NAMALWA (cell line): ENCODE results near the gene PAXX.

Experiments used
- DNase-seq: peaks from one replicate; pipeline ENCODE4 v3.0.0-alpha.2; 2015; ENCODE audit warnings: low spot score

Gene PAXX

DNA sequence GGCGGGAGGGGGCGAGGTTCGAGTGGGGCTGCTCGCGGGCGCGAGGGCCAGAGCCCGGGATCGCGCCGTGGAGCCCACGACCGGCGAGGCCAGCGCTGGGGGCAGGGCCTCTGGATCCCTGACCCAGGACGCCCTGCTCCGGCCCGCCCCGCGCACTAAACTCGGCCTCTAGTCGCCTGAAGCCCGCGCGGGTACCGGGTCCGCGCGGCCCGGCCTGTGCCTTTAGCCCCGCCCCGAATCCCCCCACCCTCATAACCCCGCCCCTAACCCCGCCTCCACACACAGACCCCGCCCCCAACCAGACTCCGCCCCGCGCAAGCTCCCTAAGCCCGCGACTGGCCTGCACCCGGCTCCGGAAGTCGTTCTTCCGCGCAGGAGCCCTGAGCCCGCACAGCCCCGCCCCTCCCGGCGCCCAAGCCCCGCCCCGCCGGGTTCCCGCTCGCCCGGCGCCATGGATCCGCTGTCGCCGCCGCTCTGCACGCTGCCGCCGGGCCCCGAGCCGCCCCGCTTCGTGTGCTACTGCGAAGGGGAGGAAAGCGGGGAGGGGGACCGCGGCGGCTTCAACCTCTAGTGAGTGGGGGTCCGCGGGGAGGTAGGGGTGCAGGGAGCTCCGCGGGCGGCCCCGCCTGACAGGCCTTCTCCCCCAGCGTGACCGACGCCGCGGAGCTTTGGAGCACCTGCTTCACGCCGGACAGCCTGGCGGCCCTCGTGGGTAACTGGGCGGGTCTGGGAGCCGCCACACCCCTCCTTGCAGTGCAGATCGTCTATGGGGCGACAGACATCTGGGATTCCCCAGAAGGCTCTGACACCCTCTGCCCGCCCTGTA is at the start of gene PAXX:
TSS of gene PAXX (plus strand) at position 430 of the 826 bp plus-strand sequence. CDS start at position 452, 22 bp downstream.
- peak; percentile 95 for DNase-seq

- no peak for DNase-seq
These were observed 49.4 kb upstream of the PAXX start for GRCh38 chr9:136942881-136943230.

- peak; percentile 63 for DNase-seq
These were observed 48.7 kb upstream of the PAXX start for GRCh38 chr9:136943291-136944211.

DNA sequence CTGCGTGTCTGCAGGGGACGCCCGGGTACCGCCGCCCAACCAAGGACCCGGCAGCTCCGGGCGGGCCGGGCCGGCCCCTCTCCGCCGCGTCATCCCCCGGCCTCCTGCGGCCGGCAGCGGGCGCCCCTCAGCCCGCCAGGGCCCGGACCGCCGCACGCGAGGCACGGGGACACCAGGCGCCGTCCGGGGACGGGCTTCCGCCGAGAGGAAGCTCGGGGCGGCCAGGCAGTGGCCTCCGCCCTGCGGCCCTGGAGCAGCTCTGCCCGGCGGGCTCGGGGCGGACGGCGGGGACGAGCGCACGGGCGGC is 48.1 kb upstream of the PAXX start:
- peak; percentile 55 for DNase-seq

GRCh38 chr9:136944519-136945332 is 47.5 kb upstream of the PAXX start, which contains the start of the genes C8G and FBXW5:
TSS of gene C8G (plus strand) at chr9:136945243. CDS start at chr9:136945321, 78 bp downstream.
TSS of gene FBXW5 (minus strand) at chr9:136944738. CDS start at chr9:136944083, 655 bp downstream.
- peak; percentile 96 for DNase-seq

DNA sequence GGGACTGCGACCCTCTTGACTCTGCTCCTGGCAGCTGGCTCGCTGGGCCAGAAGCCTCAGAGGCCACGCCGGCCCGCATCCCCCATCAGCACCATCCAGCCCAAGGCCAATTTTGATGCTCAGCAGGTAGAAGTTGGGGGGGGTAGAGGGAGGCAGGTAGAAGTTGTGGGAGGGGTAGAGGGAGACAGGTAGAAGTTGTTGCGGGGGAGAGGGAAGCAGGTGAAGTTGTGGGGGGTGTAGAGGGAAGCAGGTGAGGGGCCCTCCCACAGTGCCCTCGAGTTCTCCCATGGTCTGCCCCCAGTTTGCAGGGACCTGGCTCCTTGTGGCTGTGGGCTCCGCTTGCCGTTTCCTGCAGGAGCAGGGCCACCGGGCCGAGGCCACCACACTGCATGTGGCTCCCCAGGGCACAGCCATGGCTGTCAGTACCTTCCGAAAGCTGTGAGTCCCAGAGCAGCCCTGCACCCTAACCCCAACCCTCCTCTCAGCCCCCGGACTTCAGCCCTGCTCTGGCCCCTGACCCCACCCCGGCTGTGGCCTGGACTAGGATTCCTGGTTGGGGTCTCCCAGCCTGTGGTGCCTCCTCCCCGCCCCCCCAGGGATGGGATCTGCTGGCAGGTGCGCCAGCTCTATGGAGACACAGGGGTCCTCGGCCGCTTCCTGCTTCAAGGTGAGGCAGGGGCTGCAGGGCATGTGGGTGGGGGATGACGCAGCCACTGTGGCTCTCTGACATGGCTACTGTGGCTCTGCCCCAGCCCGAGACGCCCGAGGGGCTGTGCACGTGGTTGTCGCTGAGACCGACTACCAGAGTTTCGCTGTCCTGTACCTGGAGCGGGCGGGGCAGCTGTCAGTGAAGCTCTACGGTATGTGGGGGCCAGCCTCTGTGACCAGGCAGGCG is 46.6 kb upstream of the PAXX start:
- DNase-seq = no peak

DNA sequence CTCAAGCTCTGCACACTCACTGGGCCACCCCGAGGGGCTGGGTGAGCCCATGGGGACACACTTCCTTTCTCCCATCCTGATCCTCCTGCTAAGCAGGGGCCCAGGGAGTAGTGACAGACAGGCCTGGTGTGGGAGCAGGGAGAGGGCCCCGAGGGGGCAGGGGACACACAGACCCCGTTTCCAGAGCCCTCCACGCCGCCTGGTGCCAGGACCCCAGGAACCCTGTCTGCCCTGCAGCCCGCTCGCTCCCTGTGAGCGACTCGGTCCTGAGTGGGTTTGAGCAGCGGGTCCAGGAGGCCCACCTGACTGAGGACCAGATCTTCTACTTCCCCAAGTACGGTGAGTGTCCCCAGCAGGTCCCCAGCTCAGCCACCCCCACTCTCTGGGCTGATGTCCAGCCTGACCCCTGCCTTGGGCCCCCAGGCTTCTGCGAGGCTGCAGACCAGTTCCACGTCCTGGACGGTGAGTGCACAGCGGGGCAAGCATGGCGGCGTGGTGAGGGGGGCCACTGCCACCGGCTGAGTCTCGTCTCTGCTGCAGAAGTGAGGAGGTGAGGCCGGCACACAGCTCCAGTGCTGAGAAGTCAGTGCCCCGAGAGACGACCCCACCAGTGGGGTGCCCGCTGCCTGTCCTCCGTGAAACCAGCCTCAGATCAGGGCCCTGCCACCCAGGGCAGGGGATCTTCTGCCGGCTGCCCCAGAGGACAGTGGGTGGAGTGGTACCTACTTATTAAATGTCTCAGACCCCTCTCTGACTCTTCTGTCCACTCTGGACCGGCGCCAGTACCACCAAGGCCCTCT is 45.8 kb upstream of the PAXX start:
- DNase-seq = no peak

DNA sequence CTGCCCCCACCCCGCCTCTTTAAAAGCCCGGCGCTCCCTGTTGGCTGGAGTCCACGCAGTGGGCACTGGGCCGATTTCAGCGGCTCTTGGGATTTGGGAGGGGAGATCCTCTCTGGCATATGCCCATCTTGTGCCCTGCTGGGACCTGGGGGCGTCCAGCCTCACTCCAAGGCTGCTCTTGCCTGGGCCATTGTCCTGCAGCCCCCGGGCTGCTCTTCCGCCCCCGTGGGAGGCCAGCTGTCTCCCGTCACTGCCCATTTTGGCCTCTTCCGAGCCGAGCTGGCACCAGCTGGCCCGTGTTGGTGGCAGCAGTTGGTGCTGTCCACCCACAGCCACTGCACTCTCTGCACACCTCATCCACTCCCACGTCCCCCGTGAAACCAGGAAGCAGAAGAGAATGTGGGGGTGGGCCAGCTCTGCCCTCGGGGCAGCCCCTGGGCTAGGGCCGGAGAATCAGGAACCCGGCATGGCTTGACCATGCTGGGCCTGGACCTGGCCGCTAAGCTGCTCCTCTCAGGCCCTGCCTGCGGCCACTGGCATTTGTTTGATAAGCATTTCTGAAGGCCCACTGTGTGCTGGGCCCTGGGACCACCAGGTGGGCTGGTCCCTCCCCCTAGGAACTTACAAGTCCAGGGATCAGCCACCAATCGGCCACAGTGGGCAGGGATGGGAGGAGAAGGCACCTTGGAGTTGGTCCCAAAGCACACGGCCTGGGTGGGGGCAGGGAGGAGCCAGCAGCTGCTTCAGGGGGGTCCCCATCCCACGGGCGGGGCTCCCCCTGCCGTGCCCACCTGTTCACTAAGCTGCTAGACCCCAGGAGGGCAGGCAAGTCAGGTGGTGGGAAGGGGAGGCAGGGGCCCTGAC is 45.0 kb upstream of the PAXX start:
- DNase-seq = no peak

DNA sequence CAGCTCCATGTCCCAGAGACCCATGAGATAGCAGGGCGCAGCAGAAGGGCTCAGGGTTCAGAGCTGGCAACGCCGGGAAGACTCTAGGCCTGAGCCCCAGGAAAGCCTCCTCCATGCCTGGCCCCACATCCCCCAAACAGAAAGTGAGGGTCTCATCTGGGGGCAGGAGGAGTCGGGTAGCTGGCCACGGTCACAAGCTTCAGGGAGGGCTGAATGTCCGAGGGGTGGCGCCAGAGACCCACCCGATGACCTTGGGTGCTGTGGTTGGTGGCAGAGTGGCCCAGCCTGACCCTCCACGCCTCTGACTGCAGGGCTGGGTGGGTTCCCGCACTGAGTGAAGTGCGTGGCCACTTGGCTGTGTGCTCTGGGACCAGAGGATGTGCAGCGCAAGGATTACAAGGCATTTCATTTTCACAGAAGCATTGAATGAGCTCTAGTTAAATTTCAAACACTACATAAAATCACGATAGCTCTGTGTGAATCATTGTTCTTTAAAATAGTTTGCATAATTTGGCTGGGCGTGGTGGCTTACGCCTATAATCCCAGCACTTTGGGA is 44.2 kb upstream of the PAXX start:
- DNase-seq = peak; percentile 42

- DNase-seq = no peak
These were observed 42.9 kb upstream of the PAXX start for GRCh38 chr9:136949239-136949816.

- peak; percentile 97 for DNase-seq
These were observed 42.2 kb upstream of the PAXX start for GRCh38 chr9:136949817-136950655.

- DNase-seq = no peak
These were observed 41.5 kb upstream of the PAXX start for GRCh38 chr9:136950656-136951276.

- no peak for DNase-seq
These were observed 40.5 kb upstream of the PAXX start, which contains the start of gene LCN12 for GRCh38 chr9:136951541-136952320. TSS of gene LCN12 (plus strand) at chr9:136952273. CDS start at chr9:136952328, 55 bp downstream.

DNA sequence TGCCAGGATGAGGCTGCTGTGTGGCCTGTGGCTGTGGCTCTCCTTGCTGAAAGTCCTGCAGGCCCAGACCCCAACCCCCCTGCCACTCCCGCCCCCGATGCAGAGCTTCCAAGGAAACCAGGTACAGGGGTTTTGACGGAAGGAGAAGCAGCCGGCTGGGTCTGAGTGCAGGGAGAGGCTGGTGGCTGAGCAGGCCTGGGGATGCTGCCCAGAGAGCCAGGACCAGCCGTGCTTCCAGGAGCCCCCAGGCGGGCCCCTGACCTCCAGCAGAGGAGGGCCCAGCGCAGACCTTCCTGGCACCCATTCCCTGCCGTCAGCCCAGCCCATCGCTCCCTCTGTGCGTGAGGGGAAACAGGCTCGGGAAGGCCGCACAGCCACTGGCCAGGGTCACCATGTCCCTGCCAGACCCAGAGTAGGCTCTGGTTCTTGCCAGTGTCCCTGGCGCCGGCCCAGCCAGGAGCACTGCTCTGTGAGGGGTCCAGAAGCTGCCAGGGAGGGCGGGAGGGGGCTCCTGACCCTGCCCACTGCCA is 39.8 kb upstream of the PAXX start:
- no peak for DNase-seq

DNA sequence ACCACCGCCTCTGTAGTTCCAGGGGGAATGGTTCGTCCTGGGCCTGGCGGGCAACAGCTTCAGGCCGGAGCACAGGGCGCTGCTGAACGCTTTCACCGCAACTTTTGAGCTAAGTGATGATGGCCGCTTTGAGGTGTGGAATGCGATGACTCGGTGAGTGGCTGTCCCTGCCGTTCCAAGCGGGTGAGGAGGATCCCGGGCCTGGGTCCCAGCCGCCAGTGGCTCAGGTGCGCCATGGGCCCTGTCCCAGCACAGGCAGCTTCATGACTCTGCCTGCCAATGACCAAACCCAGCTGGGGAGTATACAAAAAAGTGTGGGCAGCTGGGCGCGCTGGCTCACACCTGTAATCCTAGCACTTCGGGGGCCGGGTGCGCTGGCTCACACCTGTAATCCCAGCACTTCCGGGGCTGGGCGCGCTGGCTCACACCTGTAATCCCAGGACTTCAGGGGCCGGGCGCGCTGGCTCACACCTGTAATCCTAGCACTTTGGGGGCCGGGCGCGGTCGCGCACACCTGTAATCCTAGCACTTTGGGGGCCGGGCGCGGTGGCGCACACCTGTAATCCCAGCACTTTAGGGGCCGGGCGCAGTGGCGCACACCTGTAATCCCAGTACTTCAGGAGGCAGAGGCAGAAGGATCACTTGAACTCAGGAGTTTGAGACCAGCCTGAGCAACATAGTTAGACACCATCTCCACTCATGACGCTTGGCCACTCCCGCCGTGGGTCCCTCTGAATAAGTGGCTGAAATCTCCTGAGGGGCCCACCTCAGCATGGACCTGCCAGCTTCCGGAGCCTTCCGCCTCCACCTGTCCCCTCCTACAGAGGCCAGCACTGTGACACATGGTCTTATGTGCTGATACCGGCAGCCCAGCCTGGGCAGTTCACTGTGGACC is 39.1 kb upstream of the PAXX start:
- DNase-seq = no peak
